ENCODE results near the gene B3GALNT1. TPM values are rescaled to one million over a fixed set of nuclear protein-coding genes. Genes with fewer than 3 reads are reported as not detected.

Gene B3GALNT1
- total and polyA plus RNA-seq, 2 donors from 2014 or later: 18.0 to 25.7 TPM

DNA sequence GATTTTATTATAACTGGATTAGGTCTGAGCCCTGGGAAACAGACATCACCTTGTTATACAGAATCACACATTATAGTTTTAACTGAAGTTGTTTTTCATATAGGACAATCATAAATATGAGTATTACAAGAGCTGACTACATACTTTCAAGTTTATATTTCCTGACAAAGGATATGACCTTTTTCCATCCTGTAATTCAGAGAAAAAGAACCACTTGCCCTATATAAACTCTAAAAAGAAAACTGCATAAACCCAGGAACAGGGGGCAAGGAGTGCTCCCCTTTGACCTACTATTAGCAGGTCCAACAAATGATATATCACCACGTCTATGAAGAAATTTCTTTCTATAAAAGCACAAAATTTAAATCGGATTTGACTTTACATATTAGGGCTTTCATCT is 20.9 kb downstream of the B3GALNT1 start:
- H3K36me3 ChIP-seq (ENCODE audit: control insufficient read depth in 2 of 3, insufficient read depth in 3 of 3, low read length in 3 of 3): peaks cover 2 to 19% (median 5%) of the 10 kb centered on the region in 3 donors
- H3K9ac ChIP-seq (ENCODE audit: low read length in 3 of 3): no peak overlapping the region
- no peaks in the 10 kb centered on the region for H3K9me3 ChIP-seq (ENCODE audit: control insufficient read depth in 2 of 3, insufficient read depth in 1 of 3, low read length in 3 of 3)
- no peak overlapping the region for H3K27ac ChIP-seq (ENCODE audit: low read depth in 2 of 2, low read length in 2 of 2)
- TF ChIP-seq CTCF (IDR thresholded peaks at IDR 0.05; ENCODE audit: borderline replicate concordance, extremely low read depth, insufficient read depth): no peak
- intact Hi-C loops (cut with DNase I): no loop called here
- H3K27me3 ChIP-seq (ENCODE audit: control insufficient read depth, insufficient read depth, low read length): no peaks in the 10 kb centered on the region
- no peak for DNase-seq
- FAIRE-seq: no peak
- H3K4me1 ChIP-seq (ENCODE audit: control insufficient read depth in 2 of 3, insufficient read depth in 2 of 3, low read depth in 1 of 3, low read length in 3 of 3): no peaks in the 10 kb centered on the region
- H3K4me3 ChIP-seq (ENCODE audit: low read length in 3 of 3): no peak overlapping the region

DNA sequence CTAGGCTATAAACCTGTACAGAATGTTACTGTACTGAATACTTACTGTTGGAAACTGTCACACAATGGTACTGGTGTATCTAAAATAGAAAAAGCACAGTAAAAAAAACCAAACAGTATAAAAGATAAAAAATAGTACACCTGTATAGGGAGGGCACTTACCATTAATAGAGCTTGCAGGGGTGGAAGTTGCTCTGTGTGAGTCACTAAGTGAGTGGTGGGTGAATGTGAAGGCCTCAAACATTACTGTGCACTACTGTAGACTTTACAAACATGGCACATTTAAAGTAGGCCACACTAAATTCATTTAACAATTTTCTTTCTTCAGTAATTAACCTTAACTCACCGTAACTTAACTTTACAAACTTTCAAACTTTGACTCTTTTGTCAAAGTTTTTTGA is 22.0 kb downstream of the B3GALNT1 start:
- intact Hi-C loops (cut with DNase I): no loop called here
- H3K27me3 ChIP-seq (ENCODE audit: control insufficient read depth, insufficient read depth, low read length): no peaks in the 10 kb centered on the region
- no peak for TF ChIP-seq CTCF (IDR thresholded peaks at IDR 0.05; ENCODE audit: borderline replicate concordance, extremely low read depth, insufficient read depth)
- H3K27ac ChIP-seq (ENCODE audit: low read depth in 2 of 2, low read length in 2 of 2): no peak overlapping the region
- FAIRE-seq: no peak
- H3K9ac ChIP-seq (ENCODE audit: low read length in 3 of 3): no peak overlapping the region
- peaks cover 1 to 8% (median 3%) of the 10 kb centered on the region in 3 donors for H3K36me3 ChIP-seq (ENCODE audit: control insufficient read depth in 2 of 3, insufficient read depth in 3 of 3, low read length in 3 of 3)
- no peaks in the 10 kb centered on the region for H3K4me1 ChIP-seq (ENCODE audit: control insufficient read depth in 2 of 3, insufficient read depth in 2 of 3, low read depth in 1 of 3, low read length in 3 of 3)
- no peak for DNase-seq
- H3K9me3 ChIP-seq (ENCODE audit: control insufficient read depth in 2 of 3, insufficient read depth in 1 of 3, low read length in 3 of 3): no peaks in the 10 kb centered on the region
- no peak overlapping the region for H3K4me3 ChIP-seq (ENCODE audit: low read length in 3 of 3)

DNA sequence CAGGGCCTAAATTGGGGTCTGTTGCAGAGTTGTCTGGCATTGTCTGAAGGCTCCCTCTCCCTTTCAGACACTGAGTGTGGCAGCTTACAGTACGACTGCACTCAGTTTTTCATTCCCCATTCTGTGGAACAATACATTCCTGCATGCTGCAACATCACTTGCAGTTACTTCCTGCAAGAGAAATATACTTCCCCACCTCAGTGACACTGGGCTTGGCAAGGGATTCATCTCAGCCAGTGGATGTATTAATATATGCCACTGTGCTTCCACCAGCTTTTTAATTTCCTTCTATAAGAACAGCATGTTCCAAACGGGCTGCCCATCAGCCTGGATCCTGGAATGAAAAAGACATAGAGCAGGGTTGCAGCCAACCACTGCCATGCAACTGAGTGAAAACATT is 23.1 kb downstream of the B3GALNT1 start:
- no peak overlapping the region for H3K27ac ChIP-seq (ENCODE audit: low read depth in 2 of 2, low read length in 2 of 2)
- H3K27me3 ChIP-seq (ENCODE audit: control insufficient read depth, insufficient read depth, low read length): no peaks in the 10 kb centered on the region
- TF ChIP-seq CTCF (IDR thresholded peaks at IDR 0.05; ENCODE audit: borderline replicate concordance, extremely low read depth, insufficient read depth): no peak
- H3K4me1 ChIP-seq (ENCODE audit: control insufficient read depth in 2 of 3, insufficient read depth in 2 of 3, low read depth in 1 of 3, low read length in 3 of 3): no peaks in the 10 kb centered on the region
- FAIRE-seq (no peak), DNase-seq (no peak)
- no peaks in the 10 kb centered on the region for H3K9me3 ChIP-seq (ENCODE audit: control insufficient read depth in 2 of 3, insufficient read depth in 1 of 3, low read length in 3 of 3)
- no peak overlapping the region for H3K4me3 ChIP-seq (ENCODE audit: low read length in 3 of 3)
- no peak overlapping the region for H3K9ac ChIP-seq (ENCODE audit: low read length in 3 of 3)
- H3K36me3 ChIP-seq (ENCODE audit: control insufficient read depth in 2 of 3, insufficient read depth in 3 of 3, low read length in 3 of 3): peaks cover 0 to 8% (median 3%) of the 10 kb centered on the region in 3 donors
- intact Hi-C loops (cut with DNase I): no loop called here

GRCh38 chr3:161081633-161082032 is 23.5 kb downstream of the B3GALNT1 start:
- no peak overlapping the region for H3K27ac ChIP-seq (ENCODE audit: low read depth in 2 of 2, low read length in 2 of 2)
- no peaks in the 10 kb centered on the region for H3K9me3 ChIP-seq (ENCODE audit: control insufficient read depth in 2 of 3, insufficient read depth in 1 of 3, low read length in 3 of 3)
- no peak for TF ChIP-seq CTCF (IDR thresholded peaks at IDR 0.05; ENCODE audit: borderline replicate concordance, extremely low read depth, insufficient read depth)
- intact Hi-C loops (cut with DNase I): no loop called here
- H3K4me3 ChIP-seq (ENCODE audit: low read length in 3 of 3): no peak overlapping the region
- FAIRE-seq: no peak
- peaks cover 0 to 8% (median 3%) of the 10 kb centered on the region in 3 donors for H3K36me3 ChIP-seq (ENCODE audit: control insufficient read depth in 2 of 3, insufficient read depth in 3 of 3, low read length in 3 of 3)
- no peaks in the 10 kb centered on the region for H3K4me1 ChIP-seq (ENCODE audit: control insufficient read depth in 2 of 3, insufficient read depth in 2 of 3, low read depth in 1 of 3, low read length in 3 of 3)
- no peak overlapping the region for H3K9ac ChIP-seq (ENCODE audit: low read length in 3 of 3)
- no peak for DNase-seq
- no peaks in the 10 kb centered on the region for H3K27me3 ChIP-seq (ENCODE audit: control insufficient read depth, insufficient read depth, low read length)

All from kidney (tissue), 14 donors.